Astrocyte (in vitro differentiated cells and primary cell): ENCODE data around the gene AKAIN1. TPM values are rescaled to one million over a fixed set of nuclear protein-coding genes. Genes with fewer than 3 reads are reported as not detected.

Experiments
- DNase-seq: peaks from one replicate; pipeline ENCODE4 v3.0.0-alpha.2; 2010; ENCODE audit warnings: low read depth
- FAIRE-seq: peaks from 2 replicates; lab custom pipeline; 2011; peaks lifted over from hg19 to GRCh38; lab: Jason Lieb, UNC
- H2AFZ ChIP-seq: 2 replicates; pipeline ENCODE4 v1.6.0; 2012; ENCODE audit warnings: low read depth, low read length, inconsistent platforms
- H3K27ac ChIP-seq: 2 replicates; pipeline ENCODE4 v1.5.1; 2011; ENCODE audit warnings: low read depth, low read length, inconsistent platforms
- H3K27me3 ChIP-seq: 2 replicates; pipeline ENCODE4 v1.6.0; 2011; ENCODE audit warnings: low read length, inconsistent platforms; ENCODE audit not compliant: insufficient read depth
- H3K36me3 ChIP-seq: 2 replicates; pipeline ENCODE4 v1.5.1; 2011; ENCODE audit warnings: low read length, inconsistent platforms; ENCODE audit not compliant: insufficient read depth
- H3K4me1 ChIP-seq: 2 replicates; pipeline ENCODE4 v1.5.1; 2011; ENCODE audit warnings: low read length, inconsistent platforms; ENCODE audit not compliant: insufficient read depth
- H3K4me2 ChIP-seq: 2 replicates; pipeline ENCODE4 v1.6.0; 2012; ENCODE audit warnings: low read length, inconsistent platforms
- H3K4me3 ChIP-seq: 2 replicates; pipeline ENCODE4 v1.5.1; 2011; ENCODE audit warnings: low read depth, mild to moderate bottlenecking, low read length, inconsistent platforms; ENCODE audit not compliant: insufficient read depth
- H3K79me2 ChIP-seq: 2 replicates; pipeline ENCODE4 v1.6.0; 2012; ENCODE audit warnings: mild to moderate bottlenecking, low read length, inconsistent platforms; ENCODE audit not compliant: insufficient read depth
- H3K9ac ChIP-seq: 2 replicates; pipeline ENCODE4 v1.6.0; 2012; ENCODE audit warnings: mild to moderate bottlenecking, low read length, inconsistent platforms
- H3K9me3 ChIP-seq: 2 replicates; pipeline ENCODE4 v1.5.1; 2012; ENCODE audit warnings: low read depth, mild to moderate bottlenecking, low read length, inconsistent platforms; ENCODE audit not compliant: insufficient read depth
- H4K20me1 ChIP-seq: 2 replicates; pipeline ENCODE4 v1.6.0; 2012; ENCODE audit warnings: low read length, inconsistent platforms; ENCODE audit not compliant: insufficient read depth
- H3K27ac Mint-ChIP-seq: one replicate; pipeline ENCODE4 v1.8.0; 2021; ENCODE audit warnings: mild to moderate bottlenecking, mixed read lengths; ENCODE audit not compliant: unreplicated experiment
- H3K27me3 Mint-ChIP-seq: one replicate; pipeline ENCODE4 v1.8.0; 2021; ENCODE audit warnings: low read depth, mixed read lengths; ENCODE audit not compliant: unreplicated experiment
- H3K36me3 Mint-ChIP-seq: one replicate; pipeline ENCODE4 v1.8.0; 2021; ENCODE audit warnings: low read depth, mixed read lengths; ENCODE audit not compliant: unreplicated experiment
- H3K4me1 Mint-ChIP-seq: one replicate; pipeline ENCODE4 v1.8.0; 2021; ENCODE audit warnings: low read depth, mixed read lengths; ENCODE audit not compliant: unreplicated experiment
- H3K4me3 Mint-ChIP-seq: one replicate; pipeline ENCODE4 v1.8.0; 2021; ENCODE audit warnings: mild to moderate bottlenecking, moderate library complexity, mixed read lengths; ENCODE audit not compliant: unreplicated experiment
- H3K9me3 Mint-ChIP-seq: one replicate; pipeline ENCODE4 v1.8.0; 2021; ENCODE audit warnings: mild to moderate bottlenecking, mixed read lengths; ENCODE audit not compliant: unreplicated experiment
- EZH2 ChIP-seq: IDR thresholded peaks from 2 replicates; pipeline ENCODE4 v1.6.1; 2012; ENCODE audit warnings: mild to moderate bottlenecking, low read length, inconsistent platforms; ENCODE audit not compliant: insufficient read depth
- total RNA-seq: library from RNA; stranded (reverse); gene quantifications from 2 replicates; pipeline ENCODE4 v1.2.1, GENCODE V29; 2021
- TF ChIP-seq, protein P1 (sequence below): IDR thresholded peaks from 2 replicates; pipeline ENCODE4 v1.5.1; 2011; ENCODE audit warnings: low read depth, mild to moderate bottlenecking, inconsistent platforms, low read length, moderate library complexity; ENCODE audit not compliant: insufficient read depth

Gene AKAIN1
- total RNA-seq, 1 donor from 2014 or later: not detected

DNA sequence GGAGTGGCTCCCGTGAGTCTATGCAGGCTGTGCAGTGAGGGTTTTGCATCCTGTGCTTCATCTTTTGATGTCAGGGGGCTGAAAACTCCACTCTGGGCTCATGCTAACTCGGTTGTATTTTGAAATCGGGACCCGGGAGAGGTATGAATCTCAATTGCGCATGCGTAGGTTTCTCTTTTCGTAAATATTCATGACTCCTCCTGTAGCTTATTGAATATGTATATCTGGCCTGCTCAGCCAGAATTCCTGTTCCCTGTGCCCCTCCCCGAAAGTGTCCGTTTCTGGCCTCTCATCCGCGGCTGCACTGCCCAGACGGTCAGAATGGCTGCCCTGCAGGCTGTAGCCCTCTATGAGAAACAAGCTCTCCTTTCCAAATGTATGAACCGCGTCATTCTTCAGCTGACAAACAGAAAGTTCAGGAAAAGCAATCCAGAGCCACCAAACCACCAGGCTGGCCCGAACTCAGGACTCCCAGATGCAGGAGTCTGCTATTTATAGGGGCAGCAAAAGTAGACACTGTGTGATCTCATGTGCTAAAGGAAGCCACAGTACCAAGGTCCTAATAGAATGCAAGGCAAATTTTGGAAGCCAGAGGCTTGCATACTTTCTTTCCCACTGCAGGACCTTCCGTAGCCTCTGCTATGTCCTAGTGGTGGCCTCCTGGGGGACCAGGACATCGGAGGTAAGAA, 41.7 kb downstream of the AKAIN1 start:
- DNase-seq (no peak), FAIRE-seq (no peak)
- no peak overlapping the region for H3K4me3 ChIP-seq
- H3K4me2 ChIP-seq: no peak overlapping the region
- no peak overlapping the region for H3K4me3 Mint-ChIP-seq
- no peaks in the 10 kb centered on the region for H3K27me3 ChIP-seq
- no peak overlapping the region for H2AFZ ChIP-seq
- peaks cover 4% of the 10 kb centered on the region for H3K4me1 Mint-ChIP-seq
- H3K27ac Mint-ChIP-seq: no peak overlapping the region
- H3K79me2 ChIP-seq: no peaks in the 10 kb centered on the region
- H3K27me3 Mint-ChIP-seq: no peaks in the 10 kb centered on the region
- no peaks in the 10 kb centered on the region for H3K36me3 Mint-ChIP-seq
- H3K4me1 ChIP-seq: no peaks in the 10 kb centered on the region
- no peak overlapping the region for H3K27ac ChIP-seq
- H4K20me1 ChIP-seq: no peaks in the 10 kb centered on the region
- no peak overlapping the region for H3K9ac ChIP-seq
- TF ChIP-seq, protein P1, sequence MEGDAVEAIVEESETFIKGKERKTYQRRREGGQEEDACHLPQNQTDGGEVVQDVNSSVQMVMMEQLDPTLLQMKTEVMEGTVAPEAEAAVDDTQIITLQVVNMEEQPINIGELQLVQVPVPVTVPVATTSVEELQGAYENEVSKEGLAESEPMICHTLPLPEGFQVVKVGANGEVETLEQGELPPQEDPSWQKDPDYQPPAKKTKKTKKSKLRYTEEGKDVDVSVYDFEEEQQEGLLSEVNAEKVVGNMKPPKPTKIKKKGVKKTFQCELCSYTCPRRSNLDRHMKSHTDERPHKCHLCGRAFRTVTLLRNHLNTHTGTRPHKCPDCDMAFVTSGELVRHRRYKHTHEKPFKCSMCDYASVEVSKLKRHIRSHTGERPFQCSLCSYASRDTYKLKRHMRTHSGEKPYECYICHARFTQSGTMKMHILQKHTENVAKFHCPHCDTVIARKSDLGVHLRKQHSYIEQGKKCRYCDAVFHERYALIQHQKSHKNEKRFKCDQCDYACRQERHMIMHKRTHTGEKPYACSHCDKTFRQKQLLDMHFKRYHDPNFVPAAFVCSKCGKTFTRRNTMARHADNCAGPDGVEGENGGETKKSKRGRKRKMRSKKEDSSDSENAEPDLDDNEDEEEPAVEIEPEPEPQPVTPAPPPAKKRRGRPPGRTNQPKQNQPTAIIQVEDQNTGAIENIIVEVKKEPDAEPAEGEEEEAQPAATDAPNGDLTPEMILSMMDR: no peak
- TF ChIP-seq EZH2: no peak
- peaks cover 6% of the 10 kb centered on the region for H3K9me3 Mint-ChIP-seq
- no peaks in the 10 kb centered on the region for H3K36me3 ChIP-seq
- no peaks in the 10 kb centered on the region for H3K9me3 ChIP-seq

DNA sequence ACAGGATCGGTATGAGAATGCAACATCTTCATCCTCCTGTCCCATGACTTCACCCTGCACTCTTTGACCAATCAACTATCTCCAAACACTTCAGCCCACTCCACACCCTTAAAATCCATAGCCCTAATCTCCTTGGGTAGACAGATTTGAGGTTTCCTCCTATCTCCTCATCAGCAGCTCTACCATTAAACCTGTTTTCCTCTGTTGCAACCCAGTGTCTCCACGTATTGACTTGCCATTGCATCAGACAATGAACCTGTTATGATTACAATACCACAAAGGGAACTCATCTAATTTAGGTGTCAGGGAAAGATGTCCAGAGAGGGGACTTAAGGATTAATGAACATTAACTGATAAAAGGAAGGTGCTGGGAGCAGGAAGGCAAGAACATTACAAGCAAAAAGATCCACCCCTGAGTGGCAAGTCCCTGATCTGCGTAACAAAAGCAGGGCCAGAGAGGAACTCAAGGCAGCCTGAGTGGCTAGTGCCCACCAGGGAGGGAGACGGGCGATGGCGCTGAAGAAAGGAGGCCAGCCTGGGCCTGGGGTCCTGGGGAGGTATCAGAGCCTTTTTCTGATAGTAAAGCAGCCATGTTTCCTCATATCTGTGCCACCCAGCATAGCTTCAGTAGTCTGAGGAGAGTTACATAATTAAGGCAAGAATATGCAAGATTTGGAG, 44.6 kb downstream of the AKAIN1 start:
- no peak overlapping the region for H3K27ac Mint-ChIP-seq
- no peaks in the 10 kb centered on the region for H3K79me2 ChIP-seq
- H3K36me3 ChIP-seq: no peaks in the 10 kb centered on the region
- H3K9me3 Mint-ChIP-seq: peaks cover 6% of the 10 kb centered on the region
- no peak overlapping the region for H3K27ac ChIP-seq
- no peaks in the 10 kb centered on the region for H4K20me1 ChIP-seq
- no peak overlapping the region for H3K9ac ChIP-seq
- H3K4me1 ChIP-seq: no peaks in the 10 kb centered on the region
- no peak overlapping the region for H3K4me3 ChIP-seq
- no peak overlapping the region for H2AFZ ChIP-seq
- FAIRE-seq: no peak
- H3K4me3 Mint-ChIP-seq: no peak overlapping the region
- H3K27me3 ChIP-seq: no peaks in the 10 kb centered on the region
- TF ChIP-seq, protein P1: no peak
- TF ChIP-seq EZH2: no peak
- no peaks in the 10 kb centered on the region for H3K36me3 Mint-ChIP-seq
- no peak for DNase-seq
- no peaks in the 10 kb centered on the region for H3K9me3 ChIP-seq
- H3K4me1 Mint-ChIP-seq: peaks cover 4% of the 10 kb centered on the region
- no peak overlapping the region for H3K4me2 ChIP-seq
- no peaks in the 10 kb centered on the region for H3K27me3 Mint-ChIP-seq

DNA sequence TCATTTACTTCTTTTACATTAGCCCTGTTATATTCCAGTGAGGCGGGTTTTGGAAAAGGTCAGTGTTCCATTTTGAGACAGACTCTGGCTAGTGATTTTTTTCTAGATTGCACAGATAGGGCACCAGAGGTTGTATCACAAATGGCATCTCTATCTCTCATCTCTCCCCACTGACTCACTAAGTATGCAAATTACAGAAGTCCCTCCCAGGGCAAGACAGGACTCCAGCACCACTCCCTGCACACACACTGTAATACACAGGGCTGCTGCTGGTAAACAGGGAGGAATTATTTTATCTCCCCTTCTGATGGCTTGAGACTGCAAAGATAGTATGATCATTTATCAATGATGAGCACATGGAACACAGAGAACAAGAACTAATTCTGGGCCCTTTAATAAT, 46.2 kb downstream of the AKAIN1 start:
- Histone ChIP-seq H3K27me3 (no peaks in the 10 kb centered on the region), H4K20me1 (no peaks in the 10 kb centered on the region), H3K79me2 (no peaks in the 10 kb centered on the region), H3K4me3 (no peak overlapping the region), H3K27ac (no peak overlapping the region), H3K4me2 (no peak overlapping the region), H3K9me3 (no peaks in the 10 kb centered on the region), H2AFZ (no peak overlapping the region), H3K4me1 (no peaks in the 10 kb centered on the region), H3K36me3 (no peaks in the 10 kb centered on the region), H3K9ac (no peak overlapping the region)
- no peak for TF ChIP-seq EZH2
- TF ChIP-seq, protein P1: no peak
- H3K4me3 Mint-ChIP-seq: no peak overlapping the region
- H3K27ac Mint-ChIP-seq: no peak overlapping the region
- no peaks in the 10 kb centered on the region for H3K36me3 Mint-ChIP-seq
- no peak for FAIRE-seq
- no peaks in the 10 kb centered on the region for H3K27me3 Mint-ChIP-seq
- DNase-seq: no peak
- peaks cover 6% of the 10 kb centered on the region for H3K9me3 Mint-ChIP-seq
- H3K4me1 Mint-ChIP-seq: peaks cover 4% of the 10 kb centered on the region
